OCI-LY7 (cell line): Measurements from ENCODE around the gene XRCC5. TPM values are rescaled to one million over a fixed set of nuclear protein-coding genes. Genes with fewer than 3 reads are reported as not detected.

Experiments
- BruUV-seq: library from RNA; stranded (reverse); fragments of 400-500 nt; replicated peaks from 2 replicates; lab custom pipeline; 2021; lab: Mats Ljungman, UMichigan
- CTCF ChIA-PET: fragments of 300-600 bp; sonication (Branson Sonifier 250); formaldehyde crosslinking; loops from one replicate; lab custom pipeline; 2022; ENCODE audit warnings: antibody characterized with exemption; ENCODE audit not compliant: unreplicated experiment; lab: Charles Lee
- POLR2A ChIA-PET: fragments of 300-600 bp; sonication (Branson Sonifier 250); formaldehyde crosslinking; loops from one replicate; lab custom pipeline; 2022; ENCODE audit warnings: antibody characterized with exemption; lab: Charles Lee
- DNase-seq: peaks from one replicate; pipeline ENCODE4 v3.0.0-alpha.2; 2015; ENCODE audit warnings: low spot score
- H2AFZ ChIP-seq: fragments of 200-600 bp; sonication (generic), shearing (Covaris generic); 2 replicates; pipeline ENCODE4 v1.6.1; 2014; ENCODE audit warnings: mild to moderate bottlenecking, antibody characterized with exemption, low read length, moderate library complexity
- H3K27ac ChIP-seq: fragments of 200-600 bp; sonication (generic); 2 replicates; pipeline ENCODE4 v1.5.1; 2014; ENCODE audit warnings: mixed run types, low read depth, mild to moderate bottlenecking, moderate library complexity, low read length, inconsistent platforms; ENCODE audit not compliant: poor library complexity, severe bottlenecking
- H3K36me3 ChIP-seq: fragments of 200-600 bp; sonication (generic); 2 replicates; pipeline ENCODE4 v1.6.1; 2014; ENCODE audit warnings: mild to moderate bottlenecking, antibody characterized with exemption, low read length, moderate library complexity, mixed read lengths; ENCODE audit not compliant: insufficient read depth
- H3K4me1 ChIP-seq: fragments of 200-600 bp; sonication (generic); 2 replicates; pipeline ENCODE4 v1.5.1; 2014; ENCODE audit warnings: mild to moderate bottlenecking, low read length; ENCODE audit not compliant: insufficient read depth, poor library complexity, severe bottlenecking
- H3K4me2 ChIP-seq: fragments of 200-600 bp; sonication (generic); 2 replicates; pipeline ENCODE4 v1.6.1; 2014; ENCODE audit warnings: mild to moderate bottlenecking, low read length
- H3K4me3 ChIP-seq: fragments of 200-600 bp; sonication (generic); 2 replicates; pipeline ENCODE4 v1.5.1; 2014; ENCODE audit warnings: mild to moderate bottlenecking, low read depth, low read length; ENCODE audit not compliant: poor library complexity, severe bottlenecking
- H3K79me2 ChIP-seq: fragments of 200-600 bp; sonication (generic); 2 replicates; pipeline ENCODE4 v1.6.1; 2016; ENCODE audit warnings: low read depth, mild to moderate bottlenecking, low read length, moderate library complexity, mixed read lengths; ENCODE audit not compliant: insufficient read depth
- H3K9me2 ChIP-seq: fragments of 200-600 bp; sonication (generic); 2 replicates; pipeline ENCODE4 v1.6.1; 2016; ENCODE audit warnings: mild to moderate bottlenecking, low read length, mixed read lengths; ENCODE audit not compliant: insufficient read depth
- H3K9me3 ChIP-seq: fragments of 200-600 bp; sonication (generic); 2 replicates; pipeline ENCODE4 v1.6.1; 2014; ENCODE audit warnings: mild to moderate bottlenecking, mixed run types, low read length, mixed read lengths
- H4K20me1 ChIP-seq: fragments of 200-600 bp; sonication (generic); 2 replicates; pipeline ENCODE4 v1.6.1; 2014; ENCODE audit warnings: mild to moderate bottlenecking, antibody characterized with exemption, low read length, moderate library complexity, mixed read lengths; ENCODE audit not compliant: insufficient read depth
- CTCF ChIP-seq: fragments of 200-600 bp; sonication (generic); conservative IDR thresholded peaks from 2 replicates; pipeline ENCODE4 v1.5.1; 2014; ENCODE audit warnings: mild to moderate bottlenecking, antibody characterized with exemption, low read length, moderate library complexity, mixed read lengths
- EZH2phosphoT487 ChIP-seq: fragments of 200-600 bp; sonication (generic); IDR thresholded peaks from 2 replicates; pipeline ENCODE4 v1.6.1; 2018; ENCODE audit warnings: low read depth, borderline replicate concordance, mild to moderate bottlenecking, mixed run types, antibody characterized with exemption, low read length, moderate library complexity, mixed read lengths
- intact Hi-C: fragments of 100-400 bp; cut with micrococcal nuclease; formaldehyde crosslinking; loops from one replicate; pipeline ENCODE4 v1.10.0; 2022; ENCODE audit not compliant: unreplicated experiment
- total RNA-seq, 2 experiments: library from RNA; depleted of rRNA in 1 of 2; stranded (reverse); fragments of >200 nt in 1 of 2; shearing (Covaris generic) in 1 of 2; gene quantifications; 2 replicates each; pipeline ENCODE4 v1.2.3, GENCODE V29; 2014 to 2022

XRCC5 gene
- total RNA-seq, 2 experiments from 2014 or later: 174 to 344 TPM

GRCh38 chr2:216211614-216212145 lies 102.5 kb downstream of the XRCC5 start:
- BruUV-seq: no TSS peak
- ChIA-PET CTCF (no interaction called here), POLR2A (interaction anchor here (0.8 to 1.1 kb wide), 2 partner anchors 10 to 198 kb away, joined by 3 read pairs; no protein-coding TSS in a partner anchor)
- Histone ChIP-seq H3K4me1 (peaks cover 7% of the 10 kb centered on the region), H4K20me1 (no peaks in the 10 kb centered on the region), H3K4me2 (no peak overlapping the region), H3K79me2 (no peaks in the 10 kb centered on the region), H3K27ac (no peak overlapping the region), H3K4me3 (no peak overlapping the region), H3K9me3 (no peaks in the 10 kb centered on the region), H3K36me3 (peaks cover 69% of the 10 kb centered on the region), H3K9me2 (no peaks in the 10 kb centered on the region), H2AFZ (no peak overlapping the region)
- no peak for DNase-seq
- intact Hi-C loops: no loop called here
- TF ChIP-seq EZH2phosphoT487 (no peak), CTCF (no peak)

DNA sequence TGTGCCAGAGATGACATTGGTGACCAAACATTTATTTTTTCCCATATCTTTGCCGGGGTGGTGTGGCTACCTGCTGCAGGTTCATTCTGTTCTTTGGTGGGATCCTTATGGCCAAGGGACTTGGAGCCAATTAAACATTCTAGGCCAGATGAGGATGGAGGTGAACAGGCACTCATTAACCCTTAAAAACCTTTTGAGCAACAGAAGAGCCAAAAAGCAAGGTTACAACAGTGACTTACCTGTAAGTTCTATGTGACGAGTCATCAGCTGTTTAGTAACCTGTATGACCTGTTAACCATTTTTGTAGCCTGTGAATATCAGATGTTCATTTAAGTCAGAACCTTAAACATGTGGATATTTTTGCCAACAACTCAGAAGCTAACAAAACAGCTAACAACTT lies 105.6 kb downstream of the XRCC5 start:
- no peak overlapping the region for H3K4me2 ChIP-seq
- CTCF ChIA-PET: no interaction called here

More for the DNA sequence above, 105.6 kb downstream of the XRCC5 start:
- TF ChIP-seq EZH2phosphoT487 (no peak), CTCF (no peak)
- BruUV-seq: no TSS peak
- DNase-seq: no peak
- Histone ChIP-seq H3K4me1 (peaks cover 17% of the 10 kb centered on the region), H4K20me1 (no peaks in the 10 kb centered on the region), H2AFZ (no peak overlapping the region), H3K79me2 (no peaks in the 10 kb centered on the region), H3K36me3 (peaks cover 46% of the 10 kb centered on the region; the same call in 1 of the 2 replicates), H3K4me3 (no peak overlapping the region), H3K9me3 (no peaks in the 10 kb centered on the region), H3K9me2 (no peaks in the 10 kb centered on the region), H3K27ac (no peak overlapping the region)
- POLR2A ChIA-PET: interaction anchor here (0.6 kb wide), 1 partner anchor 290 kb away, joined by 3 read pairs; no protein-coding TSS in a partner anchor
- intact Hi-C loops: no loop called here
